Measurements from ENCODE around the gene PRRG2. TPM values are rescaled to one million over a fixed set of nuclear protein-coding genes. Genes with fewer than 3 reads are reported as not detected.
A peak's percentile ranks its signal among the peaks of the same experiment; 100 is the strongest.

Gene PRRG2
- total RNA-seq, 1 donor from 2014 or later, result 7.6 TPM

DNA sequence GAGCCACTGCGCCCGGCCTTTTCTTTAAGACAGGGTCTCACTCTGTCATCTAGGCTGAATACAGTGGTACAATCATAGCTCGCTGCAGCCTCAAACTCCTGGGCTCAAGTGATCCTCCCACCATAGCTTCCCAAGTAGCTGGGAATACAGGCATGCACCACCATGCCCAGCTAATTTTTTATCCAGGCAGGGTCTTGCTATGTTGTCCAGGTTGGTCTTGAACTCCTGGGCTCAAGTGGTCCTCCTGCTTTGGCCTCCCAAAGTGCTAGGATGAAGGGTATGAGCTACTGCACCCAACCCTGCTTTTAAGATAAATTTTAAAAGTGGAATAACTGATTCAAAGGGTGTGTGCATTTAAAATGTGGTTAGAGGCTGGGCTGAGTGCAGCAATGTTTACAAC lies 14.8 kb upstream of the PRRG2 start:
- Histone ChIP-seq H3K27ac (no peak overlapping the region), H3K4me1 (peaks cover 36% of the 10 kb centered on the region), H3K27me3 (ENCODE audit: low read depth) (no peaks in the 10 kb centered on the region), H3K4me3 (no peak overlapping the region), H3K9me3 (no peaks in the 10 kb centered on the region), H3K36me3 (peaks cover 4% of the 10 kb centered on the region)
- no peak for ATAC-seq
- no peak for TF ChIP-seq CTCF (IDR thresholded peaks at IDR 0.05)
- intact Hi-C loops (cut with DNase I), result no loop called here
- DNase-seq, result no peak

DNA sequence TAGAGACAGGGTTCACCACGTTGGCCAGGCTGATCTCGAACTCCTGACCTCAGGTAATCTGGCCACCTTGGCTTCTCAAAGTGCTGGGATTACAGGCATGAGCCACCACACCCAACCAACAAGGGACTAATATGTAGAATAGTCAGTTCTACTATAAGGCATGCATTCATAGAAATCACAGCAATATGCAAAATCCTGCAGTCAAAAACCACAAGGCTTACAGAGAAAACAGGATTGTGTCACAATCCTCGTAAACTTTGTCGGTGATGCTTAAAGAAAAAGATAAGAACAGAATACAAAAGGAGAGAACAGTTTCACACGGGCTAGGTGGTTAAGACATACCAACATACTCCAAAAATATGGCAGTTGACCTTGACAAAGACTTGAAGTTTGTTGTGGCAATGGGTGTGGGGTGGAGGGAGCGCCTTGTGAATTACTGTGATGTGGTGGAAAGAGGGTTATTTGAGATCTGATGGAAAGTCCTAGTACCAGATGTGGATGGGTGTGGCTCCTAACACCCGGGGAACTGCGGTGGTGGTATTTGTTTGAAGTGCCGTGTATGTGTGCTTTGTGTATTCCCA lies 13.2 kb upstream of the PRRG2 start:
- Histone ChIP-seq H3K4me1 (peaks cover 39% of the 10 kb centered on the region), H3K27me3 (ENCODE audit: low read depth) (no peaks in the 10 kb centered on the region), H3K27ac (no peak overlapping the region), H3K36me3 (peaks cover 5% of the 10 kb centered on the region), H3K4me3 (no peak overlapping the region), H3K9me3 (no peaks in the 10 kb centered on the region)
- DNase-seq, result no peak
- no peak for TF ChIP-seq CTCF (IDR thresholded peaks at IDR 0.05)
- ATAC-seq, result peak; percentile 31 to 34
- intact Hi-C loops (cut with DNase I), result no loop called here

GRCh38 chr19:49570138-49570856 lies 10.8 kb upstream of the PRRG2 start:
- ATAC-seq, result peak; percentile 83 to 90
- H3K4me3 ChIP-seq, result no peak overlapping the region
- no peaks in the 10 kb centered on the region for H3K9me3 ChIP-seq
- no peak overlapping the region for H3K27ac ChIP-seq
- no peaks in the 10 kb centered on the region for H3K27me3 ChIP-seq (ENCODE audit: low read depth)
- peak; percentile 97 for TF ChIP-seq CTCF (IDR thresholded peaks at IDR 0.05)
- intact Hi-C loops (cut with DNase I), result no loop called here
- H3K36me3 ChIP-seq, result peaks cover 18% of the 10 kb centered on the region
- no peak for DNase-seq
- peaks cover 31% of the 10 kb centered on the region for H3K4me1 ChIP-seq

DNA sequence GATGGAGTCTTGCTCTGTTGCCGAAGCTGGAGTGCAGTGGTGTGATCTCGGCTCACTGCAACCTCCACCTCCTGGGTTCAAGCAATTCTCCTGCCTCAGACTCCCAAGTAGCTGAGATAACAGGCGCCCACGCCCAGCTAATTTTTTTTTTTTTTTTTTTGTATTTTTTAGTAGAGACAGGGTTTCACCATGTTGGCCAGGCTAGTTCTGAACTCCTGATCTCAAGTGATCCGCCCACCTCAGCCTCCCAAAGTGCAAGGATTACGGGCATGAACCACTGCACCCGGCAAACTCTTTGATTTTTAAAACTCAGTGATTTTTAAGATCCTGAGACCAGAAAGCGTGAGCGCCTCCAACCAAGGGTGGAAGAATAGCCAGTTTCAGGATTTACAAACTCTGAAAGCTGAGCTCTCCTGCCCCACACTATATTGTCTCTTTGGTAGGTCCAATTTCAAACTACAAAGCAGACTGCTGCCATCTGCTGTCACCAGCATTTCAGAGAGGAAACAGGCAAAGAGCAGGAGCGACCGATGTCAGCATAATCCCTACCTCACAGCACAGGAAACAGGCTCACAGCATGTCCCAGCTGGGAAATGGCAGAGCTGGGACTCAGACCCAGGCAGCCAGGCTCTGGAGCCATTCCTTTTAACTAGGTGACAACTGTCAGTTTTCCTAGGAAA lies 10.0 kb upstream of the PRRG2 start:
- Histone ChIP-seq H3K27ac (no peak overlapping the region), H3K36me3 (peaks cover 26% of the 10 kb centered on the region), H3K4me1 (peaks cover 26% of the 10 kb centered on the region), H3K4me3 (no peak overlapping the region), H3K27me3 (ENCODE audit: low read depth) (no peaks in the 10 kb centered on the region), H3K9me3 (no peaks in the 10 kb centered on the region)
- DNase-seq (no peak), ATAC-seq (no peak)
- intact Hi-C loops (cut with DNase I), result no loop called here
- no peak for TF ChIP-seq CTCF (IDR thresholded peaks at IDR 0.05)

DNA sequence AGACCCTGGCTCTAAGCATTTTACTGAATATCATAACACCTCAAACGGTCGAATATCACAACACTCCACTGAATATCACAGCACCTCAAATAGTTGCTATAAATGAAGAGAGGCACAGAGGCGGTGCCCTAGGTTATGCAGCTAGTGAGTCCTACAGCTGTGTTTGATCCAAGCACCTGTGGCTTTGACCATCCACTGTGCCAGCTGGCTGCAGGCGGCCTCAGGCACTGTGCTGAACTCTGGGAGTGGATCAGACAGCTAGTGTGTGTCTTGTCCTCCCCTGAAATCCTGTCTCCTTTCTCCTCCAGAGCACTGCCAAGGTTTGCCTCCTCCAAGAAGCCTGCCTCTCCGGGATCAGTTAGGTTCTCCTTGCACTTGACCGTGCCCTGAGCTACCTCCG lies 8.1 kb upstream of the PRRG2 start:
- DNase-seq (no peak), ATAC-seq (no peak)
- no peak overlapping the region for H3K4me3 ChIP-seq
- no peaks in the 10 kb centered on the region for H3K27me3 ChIP-seq (ENCODE audit: low read depth)
- intact Hi-C loops (cut with DNase I), result no loop called here
- no peak overlapping the region for H3K27ac ChIP-seq
- peaks cover 18% of the 10 kb centered on the region for H3K4me1 ChIP-seq
- no peak for TF ChIP-seq CTCF (IDR thresholded peaks at IDR 0.05)
- H3K9me3 ChIP-seq, result no peaks in the 10 kb centered on the region
- H3K36me3 ChIP-seq, result peaks cover 34% of the 10 kb centered on the region

Data from lower lobe of right lung (tissue), 2 donors.